GM18867 (cell line): ENCODE data around the gene TMEM250.

Source experiments
- ATAC-seq: cut with Tn5 transposase; IDR thresholded peaks from one replicate; pipeline ENCODE4 v1.9.1; 2021; ENCODE audit warnings: mild to moderate bottlenecking, moderate library complexity; ENCODE audit not compliant: unreplicated experiment

Gene TMEM250

DNA sequence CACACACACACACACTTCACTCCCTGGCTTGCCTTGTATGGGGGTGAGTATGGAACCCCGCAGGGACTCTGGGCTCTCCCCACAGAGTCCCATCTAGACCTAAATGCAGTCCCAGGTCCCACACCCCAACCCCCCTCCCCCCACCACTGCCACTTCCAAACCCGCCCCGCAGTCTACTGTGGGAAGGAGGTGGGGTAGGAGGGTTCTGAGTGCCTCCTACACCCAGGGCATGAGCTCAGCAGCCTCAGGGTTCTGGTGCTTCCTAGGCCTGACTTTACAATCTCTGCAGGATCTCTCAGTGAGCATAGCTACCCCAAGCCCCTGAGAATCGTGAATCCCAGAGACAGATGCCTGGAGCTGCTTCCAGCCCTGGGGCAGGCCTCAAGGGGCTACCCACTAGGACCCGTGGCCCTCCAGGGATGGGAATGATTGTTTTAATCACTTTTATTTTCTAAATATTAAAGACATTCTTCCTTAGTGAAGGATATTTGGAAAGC, 22.1 kb downstream of the TMEM250 start:
- no peak for ATAC-seq

DNA sequence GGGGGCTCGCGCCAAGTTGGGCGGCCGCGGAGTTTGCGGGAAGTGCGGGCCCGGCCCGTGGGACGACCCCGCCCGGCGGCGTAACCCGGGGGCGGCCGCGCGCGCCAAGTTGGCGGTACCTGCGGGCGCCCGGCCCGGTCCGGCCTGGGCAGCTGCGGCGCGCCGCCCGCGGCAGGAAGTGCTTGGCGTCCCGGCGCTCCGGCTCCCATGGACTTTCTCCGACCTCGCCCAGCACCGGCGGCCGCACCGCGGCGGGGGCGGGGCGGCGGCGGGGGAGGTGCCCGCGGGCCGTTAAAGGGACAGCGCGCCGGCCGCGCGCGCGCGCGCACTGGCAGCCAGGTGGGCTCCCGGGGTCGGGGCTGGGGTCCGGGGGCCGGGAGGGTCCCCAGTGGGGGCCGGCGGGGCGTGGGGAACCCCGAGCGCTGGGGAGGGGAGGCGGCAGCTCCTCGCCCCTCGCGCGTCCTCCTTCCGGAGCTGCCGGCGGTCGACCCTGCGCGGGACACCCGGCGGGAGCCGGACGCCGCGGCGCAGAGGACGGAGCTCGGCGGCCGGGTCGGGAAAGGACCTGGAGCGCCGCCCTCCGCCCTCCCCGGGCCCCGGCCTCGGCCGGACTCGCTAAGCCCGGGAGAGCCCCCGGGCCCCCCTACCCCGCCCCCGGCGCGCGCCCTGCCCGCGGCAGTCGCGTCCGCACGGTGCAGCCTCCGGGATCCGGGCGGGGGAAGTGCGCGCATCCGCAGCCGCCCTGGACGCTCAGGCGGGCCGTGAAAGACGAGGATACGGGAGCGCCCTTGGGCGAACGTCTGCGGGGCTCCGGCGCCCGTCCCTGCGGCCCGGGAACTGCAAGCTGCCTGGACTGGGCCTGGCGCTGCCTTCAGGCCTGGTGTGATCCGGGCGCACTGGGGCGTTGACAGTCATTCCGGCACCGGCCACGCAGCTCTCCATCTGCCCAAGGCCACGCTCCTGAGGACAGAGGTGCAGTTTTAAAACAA, 23.3 kb downstream of the TMEM250 start, which contains the start of gene NACC2:
NACC2 (minus strand) TSS at position 220 of the 989 bp plus-strand sequence. CDS start 44,768 bp downstream, outside the sequence.
- no peak for ATAC-seq

GRCh38 chr9:136093995-136094881, 24.4 kb downstream of the TMEM250 start:
- no peak for ATAC-seq

GRCh38 chr9:136093346-136093986, 25.2 kb downstream of the TMEM250 start:
- ATAC-seq, result no peak

GRCh38 chr9:136092741-136093140, 25.9 kb downstream of the TMEM250 start:
- no peak for ATAC-seq

GRCh38 chr9:136092353-136092650, 26.4 kb downstream of the TMEM250 start:
- ATAC-seq, result no peak

DNA sequence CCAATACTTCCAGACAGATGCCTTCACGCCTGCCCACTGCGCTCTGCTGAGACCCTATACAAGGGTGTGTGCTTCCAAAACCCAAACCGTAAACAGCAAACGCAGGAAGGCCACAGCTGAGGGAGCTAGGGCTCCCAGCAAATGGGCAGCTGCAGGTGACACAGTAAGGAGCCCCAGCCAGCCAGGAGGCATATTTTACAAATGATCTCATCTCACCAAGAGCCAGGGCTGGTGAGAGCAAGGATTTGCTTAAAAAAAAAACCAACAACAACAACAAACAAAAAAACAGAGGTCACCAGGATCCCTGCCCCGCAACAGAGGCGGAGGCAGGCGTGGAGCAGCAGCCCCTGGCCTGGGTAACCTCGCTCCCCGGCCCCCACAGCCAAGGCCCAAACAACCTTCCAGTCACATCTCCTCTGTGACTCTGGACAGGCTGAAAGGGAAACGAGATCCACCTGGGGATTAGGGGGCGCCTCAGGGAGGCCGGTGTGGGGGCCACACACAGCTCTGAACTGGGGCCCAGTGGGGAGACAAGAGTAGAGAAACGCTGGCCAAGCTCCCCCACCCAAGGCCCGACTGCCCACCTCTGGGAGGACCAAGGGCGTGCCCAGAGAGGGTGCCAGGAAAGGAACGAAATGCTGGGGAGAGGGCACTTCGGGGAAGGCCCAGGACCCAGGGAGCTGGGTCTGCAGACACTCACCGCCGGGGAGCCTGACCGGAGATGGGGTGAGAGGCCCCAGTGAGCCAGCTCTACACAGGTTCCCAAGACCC, 26.9 kb downstream of the TMEM250 start:
- no peak for ATAC-seq

DNA sequence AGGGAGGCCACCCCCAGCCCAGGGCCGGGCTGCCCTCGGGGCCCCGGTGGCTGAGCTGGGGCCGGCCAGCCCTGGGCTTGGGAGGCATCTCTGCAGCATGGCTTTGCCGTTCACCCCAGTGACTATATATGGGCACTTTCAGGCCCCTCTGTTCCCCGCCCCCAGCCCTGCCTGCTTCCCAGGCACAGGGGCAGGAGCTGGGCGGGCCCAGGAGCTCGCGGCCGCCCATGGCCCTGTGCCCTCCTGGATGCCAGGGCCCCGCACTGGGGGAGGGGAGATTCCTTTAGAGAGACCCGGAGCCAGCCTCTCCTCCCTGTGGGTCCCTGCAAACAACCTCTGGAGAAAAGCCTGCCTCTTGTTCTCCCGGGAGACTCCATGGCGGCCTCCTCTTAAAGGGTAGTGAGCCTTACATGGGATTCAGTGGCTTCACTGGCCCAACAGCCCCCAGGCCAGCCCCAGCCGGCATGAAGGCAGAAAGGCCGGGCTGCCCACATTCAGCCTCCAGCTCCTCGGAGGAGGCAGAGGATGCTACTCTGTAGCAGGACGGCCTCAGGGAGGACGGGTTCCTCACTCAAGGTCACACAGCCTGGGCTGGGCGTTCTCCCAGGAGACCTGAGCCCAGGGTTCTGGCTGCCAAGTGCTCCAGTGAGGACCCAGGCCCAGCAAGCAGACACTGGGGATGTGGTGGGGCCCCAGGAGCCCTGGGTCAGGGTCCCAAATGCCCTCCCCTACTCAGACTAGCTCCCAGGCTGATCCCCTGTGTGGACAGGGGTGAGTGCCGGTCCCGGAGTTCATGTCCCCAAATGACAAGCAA, 27.7 kb downstream of the TMEM250 start:
- no peak for ATAC-seq

DNA sequence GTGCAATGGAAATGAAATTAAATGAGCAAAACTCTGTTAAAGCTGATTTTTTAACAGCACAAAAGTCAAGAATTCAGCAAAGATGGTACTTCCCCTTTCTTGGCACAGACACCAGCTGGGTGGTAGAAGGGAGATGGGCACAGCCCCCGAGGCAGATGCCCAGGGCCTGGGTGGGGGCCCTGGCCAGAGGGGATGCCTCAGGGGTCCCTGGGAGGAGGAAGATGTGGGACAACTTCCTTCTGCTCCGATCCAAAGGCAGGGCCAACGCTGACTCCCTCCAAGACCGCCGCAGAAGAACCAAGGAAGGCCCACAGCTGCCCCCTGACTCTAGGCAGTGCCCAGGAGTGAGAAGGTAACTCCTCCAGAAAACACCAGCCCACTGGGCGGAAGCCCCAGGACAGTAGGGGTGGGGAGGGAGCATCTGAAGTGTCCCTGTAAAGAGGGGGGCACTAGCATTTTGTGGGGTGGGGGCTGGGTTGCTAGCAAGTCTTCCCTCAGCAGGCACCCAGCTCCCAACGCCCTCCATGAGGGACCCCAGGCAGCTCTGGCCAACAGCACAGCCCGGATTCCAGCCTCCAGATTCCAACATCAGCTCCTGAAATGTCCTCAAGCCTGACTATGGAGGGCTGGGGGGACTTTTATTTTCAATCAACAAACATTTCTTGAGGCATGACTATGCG, 28.5 kb downstream of the TMEM250 start:
- ATAC-seq, result no peak

GRCh38 chr9:136089697-136090045, 29.0 kb downstream of the TMEM250 start:
- no peak for ATAC-seq

- no peak for ATAC-seq
These were observed 29.6 kb downstream of the TMEM250 start for GRCh38 chr9:136088939-136089696.

DNA sequence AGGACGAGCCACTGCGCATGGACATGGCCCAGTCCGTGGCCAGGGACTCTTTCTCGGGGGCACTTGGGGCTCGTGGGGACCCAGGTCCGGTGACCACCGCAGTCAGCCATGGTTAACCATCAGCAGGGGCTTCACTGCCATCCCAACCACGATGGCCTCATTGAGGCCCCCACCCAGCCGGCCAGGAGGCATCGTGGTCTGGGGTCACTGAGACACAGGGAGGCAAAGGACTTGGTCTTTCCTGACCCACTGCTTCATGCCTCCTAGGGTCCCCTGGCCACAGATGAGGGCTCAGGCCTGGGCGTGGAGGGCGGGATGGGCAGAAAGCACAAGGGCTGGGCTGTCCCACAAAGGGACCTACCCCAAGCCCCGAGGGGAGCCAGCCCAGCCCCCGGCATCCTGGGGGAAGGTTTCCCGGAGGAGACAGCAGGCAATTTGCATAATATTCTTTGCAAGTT, 30.2 kb downstream of the TMEM250 start:
- no peak for ATAC-seq

DNA sequence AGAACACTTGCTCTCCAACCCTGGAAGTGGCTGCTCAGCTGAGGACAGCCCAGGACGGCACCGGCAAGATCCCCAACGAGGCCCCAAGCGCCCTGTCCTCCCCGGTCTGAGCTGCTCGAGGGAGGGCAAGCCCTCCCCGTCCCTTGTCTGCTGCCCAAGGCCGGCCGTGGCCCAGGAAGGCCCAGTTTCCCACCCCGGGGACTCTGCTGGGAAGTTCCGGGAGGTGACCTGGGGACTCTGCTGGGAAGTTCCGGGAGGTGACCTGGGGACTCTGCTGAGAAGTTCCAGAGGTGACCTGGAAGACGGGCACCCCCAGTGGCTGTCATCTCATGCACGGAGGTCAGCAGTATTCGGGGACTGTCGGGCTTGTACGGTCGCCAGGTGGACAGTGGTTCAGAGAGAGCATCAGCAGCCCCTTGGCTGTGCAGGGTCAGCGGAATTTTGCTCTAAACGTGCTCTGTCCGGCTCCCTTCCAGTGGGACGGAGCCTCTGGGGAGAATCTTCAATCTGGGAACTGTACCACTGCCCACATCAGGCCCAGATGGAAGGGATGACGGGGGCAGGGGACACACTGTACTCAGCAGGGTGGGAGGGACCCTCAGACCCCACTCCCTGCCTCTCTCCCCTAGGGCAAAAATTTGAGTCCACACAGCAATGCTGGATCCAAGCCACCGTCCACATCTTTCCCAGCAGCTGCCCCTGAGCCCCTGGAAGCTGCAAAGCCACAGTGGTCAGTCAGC, 30.8 kb downstream of the TMEM250 start:
- ATAC-seq, result no peak

DNA sequence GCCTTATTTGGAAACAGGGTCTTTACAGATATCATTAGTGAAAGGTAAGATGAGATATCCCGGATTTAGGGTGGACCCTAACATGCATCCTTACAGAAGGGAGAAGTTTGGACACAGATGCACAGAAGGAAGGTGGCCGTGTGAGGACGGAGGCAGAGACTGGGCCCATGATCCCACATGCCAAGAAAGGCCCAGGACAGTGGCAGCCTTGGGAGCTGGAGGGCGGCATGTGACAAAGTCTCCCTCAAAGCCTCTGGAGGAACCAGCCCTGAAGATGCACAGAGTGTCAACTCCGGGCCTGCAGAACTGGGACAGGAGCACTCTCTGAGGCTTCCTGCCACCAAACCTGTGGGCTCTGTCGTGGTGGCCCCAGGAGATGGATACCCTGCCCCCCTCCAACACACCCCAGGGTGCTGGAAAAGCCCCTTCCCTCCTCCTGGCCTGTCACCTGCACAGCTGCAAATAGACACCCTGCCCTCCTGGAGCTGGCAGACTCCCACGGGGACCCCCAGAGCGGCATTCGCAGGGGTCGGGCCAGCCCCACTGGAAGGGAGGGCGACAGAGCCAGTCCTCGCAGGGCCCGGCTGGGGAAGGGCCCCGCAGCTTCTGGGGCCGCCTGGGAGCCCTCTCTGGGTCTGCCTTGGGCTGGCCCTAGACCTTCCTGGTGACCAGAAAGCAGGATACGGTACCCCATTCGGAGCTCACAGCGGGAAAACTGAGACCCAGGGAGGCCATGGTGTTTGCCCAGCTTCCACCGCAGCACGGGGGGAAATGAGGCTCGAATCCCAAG, 31.5 kb downstream of the TMEM250 start:
- no peak for ATAC-seq

- no peak for ATAC-seq
These were observed 32.3 kb downstream of the TMEM250 start for GRCh38 chr9:136086213-136086881.

GRCh38 chr9:136085815-136086212, 32.9 kb downstream of the TMEM250 start:
- ATAC-seq, result no peak
